GM12873 (cell line): ENCODE results near the gene WFDC2.

Experiments
- TF ChIP-seq, protein P1 (sequence below): IDR thresholded peaks from 2 replicates; pipeline ENCODE4 v1.5.1; 2012; ENCODE audit warnings: low read depth, mild to moderate bottlenecking, moderate library complexity, low read length, control low read depth; ENCODE audit not compliant: insufficient read depth; ENCODE audit errors: missing control alignments

WFDC2 gene

GRCh38 chr20:45465491-45466266, 3.9 kb upstream of the WFDC2 start:
- TF ChIP-seq, protein P1, sequence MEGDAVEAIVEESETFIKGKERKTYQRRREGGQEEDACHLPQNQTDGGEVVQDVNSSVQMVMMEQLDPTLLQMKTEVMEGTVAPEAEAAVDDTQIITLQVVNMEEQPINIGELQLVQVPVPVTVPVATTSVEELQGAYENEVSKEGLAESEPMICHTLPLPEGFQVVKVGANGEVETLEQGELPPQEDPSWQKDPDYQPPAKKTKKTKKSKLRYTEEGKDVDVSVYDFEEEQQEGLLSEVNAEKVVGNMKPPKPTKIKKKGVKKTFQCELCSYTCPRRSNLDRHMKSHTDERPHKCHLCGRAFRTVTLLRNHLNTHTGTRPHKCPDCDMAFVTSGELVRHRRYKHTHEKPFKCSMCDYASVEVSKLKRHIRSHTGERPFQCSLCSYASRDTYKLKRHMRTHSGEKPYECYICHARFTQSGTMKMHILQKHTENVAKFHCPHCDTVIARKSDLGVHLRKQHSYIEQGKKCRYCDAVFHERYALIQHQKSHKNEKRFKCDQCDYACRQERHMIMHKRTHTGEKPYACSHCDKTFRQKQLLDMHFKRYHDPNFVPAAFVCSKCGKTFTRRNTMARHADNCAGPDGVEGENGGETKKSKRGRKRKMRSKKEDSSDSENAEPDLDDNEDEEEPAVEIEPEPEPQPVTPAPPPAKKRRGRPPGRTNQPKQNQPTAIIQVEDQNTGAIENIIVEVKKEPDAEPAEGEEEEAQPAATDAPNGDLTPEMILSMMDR, result no peak

GRCh38 chr20:45467172-45467571, 2.4 kb upstream of the WFDC2 start:
- TF ChIP-seq, protein P1, result no peak

- TF ChIP-seq, protein P1, result no peak
These were observed 1.7 kb upstream of the WFDC2 start for GRCh38 chr20:45467861-45468260.

DNA sequence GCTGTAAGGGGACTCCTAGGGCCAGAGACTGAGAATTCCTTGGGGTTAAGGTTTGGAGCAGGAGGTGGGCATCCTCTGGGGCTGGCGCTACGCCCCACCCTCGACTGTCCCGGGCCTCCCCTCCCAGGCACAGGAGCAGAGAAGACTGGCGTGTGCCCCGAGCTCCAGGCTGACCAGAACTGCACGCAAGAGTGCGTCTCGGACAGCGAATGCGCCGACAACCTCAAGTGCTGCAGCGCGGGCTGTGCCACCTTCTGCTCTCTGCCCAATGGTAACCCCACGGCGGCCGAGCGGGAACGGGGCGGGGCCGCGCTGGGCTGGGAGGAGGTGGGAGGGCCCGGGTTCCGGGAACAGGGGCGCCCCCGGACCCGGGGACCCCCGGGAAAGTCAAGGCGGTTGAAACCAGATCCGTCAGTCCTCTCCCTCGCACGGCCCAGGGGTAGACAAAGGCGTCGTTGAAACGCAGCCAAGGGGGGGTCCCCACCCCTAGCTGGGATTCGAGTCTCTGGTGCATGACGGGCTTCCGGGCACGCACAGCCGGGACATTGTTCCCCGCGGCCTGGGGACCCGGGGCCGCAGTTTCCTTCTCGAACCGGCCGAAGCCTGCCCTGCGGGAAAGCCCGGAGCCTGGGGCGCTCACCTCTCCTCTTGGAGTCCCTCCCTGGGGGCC, 844 bp downstream of the WFDC2 start:
- TF ChIP-seq, protein P1, result no peak

DNA sequence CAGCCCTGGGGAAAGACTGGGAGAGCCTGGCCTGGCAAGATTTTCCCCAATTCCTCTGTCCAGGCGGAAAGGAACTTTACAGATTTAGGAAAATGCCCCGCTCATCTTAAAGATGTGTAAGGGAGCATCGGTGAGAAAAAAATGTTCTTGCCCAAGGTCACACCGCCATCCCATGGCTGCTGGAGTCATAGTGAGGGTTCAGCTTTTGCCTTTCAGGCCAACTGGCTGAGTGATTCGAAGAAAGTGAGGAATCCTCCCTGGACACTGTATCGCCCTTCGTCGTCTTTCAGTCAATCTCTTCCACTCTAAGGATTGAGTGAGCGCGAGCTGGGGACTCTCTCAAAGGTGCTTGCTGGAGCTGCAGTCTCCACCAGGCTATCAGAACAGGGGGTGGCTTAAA, 1.4 kb downstream of the WFDC2 start:
- TF ChIP-seq, protein P1, result peak; percentile 24

GRCh38 chr20:45479822-45480221, 10.3 kb downstream of the WFDC2 start:
- TF ChIP-seq, protein P1, result no peak

GRCh38 chr20:45484676-45485075, 15.1 kb downstream of the WFDC2 start:
- TF ChIP-seq, protein P1, result no peak
